GM18873 (cell line): ENCODE measurements around the gene FURIN.
"Not testable (repeated sequence)": the region's sequence is repeated elsewhere in the genome, so short reads cannot be mapped to it uniquely, and the experiment has no call there.

Source experiments
- ATAC-seq: cut with Tn5 transposase; IDR thresholded peaks from one replicate; pipeline ENCODE4 v1.9.1; 2021; ENCODE audit warnings: mild to moderate bottlenecking, moderate library complexity, moderate number of reproducible peaks; ENCODE audit not compliant: unreplicated experiment, low FRiP score

Gene FURIN

DNA sequence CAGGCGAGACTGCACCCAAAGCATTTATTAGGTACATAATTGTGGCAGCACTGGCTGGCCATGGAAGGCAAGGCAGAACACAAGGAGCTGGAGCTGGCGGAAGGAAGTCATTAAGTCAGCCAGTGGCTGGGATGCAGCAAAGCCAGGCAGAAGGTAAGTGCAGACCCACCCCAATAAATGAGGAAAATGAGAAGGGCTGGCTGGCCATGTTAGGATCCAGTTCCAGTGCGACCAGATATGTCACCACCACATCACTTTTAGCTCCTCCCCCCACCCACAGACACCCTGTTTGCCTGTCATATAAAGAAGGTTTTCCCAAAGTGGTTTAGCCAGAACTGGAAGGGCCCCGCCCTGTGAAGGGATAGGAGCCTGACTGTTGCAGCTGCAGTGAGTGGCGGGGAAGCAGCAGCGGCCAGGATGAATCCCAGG is at the start of gene FURIN:
TSS of gene FURIN (plus strand) at position 328 of the 429 bp plus-strand sequence. CDS start 7,153 bp downstream, outside the sequence.
- ATAC-seq: no peak

GRCh38 chr15:90819390-90819789 is 49.0 kb upstream of the FURIN start:
- ATAC-seq: no peak

DNA sequence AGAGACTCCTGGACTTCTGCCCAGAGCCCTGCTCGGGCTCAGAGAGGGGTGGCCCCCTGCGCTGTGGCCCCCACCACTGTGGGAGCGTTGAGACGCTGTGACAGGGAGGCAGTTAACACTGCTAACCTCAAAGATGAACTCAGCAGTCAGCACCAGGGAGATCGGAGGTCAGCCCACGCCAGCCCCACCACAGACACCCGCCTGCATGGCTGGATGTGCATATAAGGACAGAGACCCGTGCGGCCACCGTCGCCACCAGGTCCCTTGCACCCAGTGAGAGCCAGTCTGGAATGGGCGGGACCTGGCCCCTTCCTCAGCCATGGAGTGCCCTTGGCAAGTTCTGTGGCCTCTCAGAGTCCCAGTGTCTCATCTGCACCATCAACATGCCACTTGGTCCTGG is 48.5 kb upstream of the FURIN start:
- no peak for ATAC-seq

DNA sequence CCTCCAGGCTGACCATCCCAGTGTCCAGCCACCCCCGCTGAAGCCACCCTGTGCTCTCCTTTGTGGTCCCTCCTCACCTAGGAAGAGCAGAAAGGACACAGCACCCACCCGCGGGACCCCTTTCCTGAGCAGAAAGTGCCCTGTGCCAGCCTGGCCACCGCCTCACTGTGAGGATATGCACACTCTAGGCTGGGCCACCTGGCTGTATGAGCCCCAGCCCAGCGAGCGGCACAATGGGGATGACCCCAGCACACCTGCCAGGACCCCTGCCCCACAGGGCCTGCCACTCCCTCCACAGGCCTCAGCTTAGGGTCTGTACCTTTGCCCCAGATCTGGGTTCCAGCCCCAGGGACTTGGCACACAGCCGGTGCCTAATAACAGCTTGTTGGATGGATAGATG is 47.9 kb upstream of the FURIN start:
- no peak for ATAC-seq

- ATAC-seq: no peak
These were observed 46.0 kb upstream of the FURIN start for GRCh38 chr15:90822204-90822955.

DNA sequence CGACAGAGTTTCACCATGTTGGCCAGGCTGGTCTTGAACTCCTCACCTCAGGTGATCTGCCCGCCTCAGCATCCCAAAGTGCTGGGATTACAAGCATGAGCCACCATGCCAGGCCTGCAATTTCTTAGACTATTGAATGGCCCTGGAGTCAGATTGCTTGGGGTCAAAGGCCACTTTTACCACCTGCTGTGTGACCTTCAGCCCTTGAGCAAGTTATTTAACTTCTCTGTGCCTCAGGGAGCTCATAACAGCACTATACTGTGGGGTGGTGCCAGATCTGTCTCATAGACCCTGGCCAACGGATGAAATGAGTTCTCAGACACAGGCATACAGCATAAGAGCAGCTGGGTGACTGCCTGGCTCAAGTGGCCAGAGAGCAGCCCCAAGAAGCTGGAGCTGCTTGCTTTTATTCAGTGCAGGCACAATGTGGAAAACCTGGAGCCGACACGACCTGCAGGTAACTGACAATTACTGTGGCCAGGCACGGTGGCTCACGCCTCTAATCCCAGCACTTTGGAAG is 44.9 kb upstream of the FURIN start:
- ATAC-seq: no peak

GRCh38 chr15:90825115-90825899 is 43.1 kb upstream of the FURIN start:
- ATAC-seq: not testable (repeated sequence)

- not testable (repeated sequence) for ATAC-seq
These were observed 42.0 kb upstream of the FURIN start for GRCh38 chr15:90826206-90826885.

- ATAC-seq: no peak
These were observed 41.4 kb upstream of the FURIN start for GRCh38 chr15:90826886-90827435.

GRCh38 chr15:90828111-90828510 is 40.3 kb upstream of the FURIN start:
- ATAC-seq: no peak

DNA sequence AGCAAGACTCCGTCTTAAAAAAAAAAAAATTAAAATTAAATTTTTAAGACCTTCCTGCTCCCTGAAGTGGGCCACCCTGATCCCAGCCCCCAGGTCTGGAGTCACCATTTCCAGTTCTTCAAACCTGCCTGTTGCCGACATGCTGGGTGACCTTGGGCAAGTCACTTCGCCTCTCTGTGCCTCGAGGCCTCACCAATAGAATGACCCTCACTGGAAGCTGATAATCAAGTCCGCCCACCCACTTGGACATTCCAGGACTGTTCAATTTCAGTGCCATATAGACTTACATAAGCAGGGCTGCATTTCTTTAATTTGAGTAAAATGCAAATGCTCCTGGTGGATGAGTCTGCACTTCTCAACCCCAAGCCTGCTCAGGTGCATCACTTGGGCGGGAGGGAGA is 39.3 kb upstream of the FURIN start:
- ATAC-seq: no peak

- no peak for ATAC-seq
These were observed 38.4 kb upstream of the FURIN start for GRCh38 chr15:90829942-90830440.

DNA sequence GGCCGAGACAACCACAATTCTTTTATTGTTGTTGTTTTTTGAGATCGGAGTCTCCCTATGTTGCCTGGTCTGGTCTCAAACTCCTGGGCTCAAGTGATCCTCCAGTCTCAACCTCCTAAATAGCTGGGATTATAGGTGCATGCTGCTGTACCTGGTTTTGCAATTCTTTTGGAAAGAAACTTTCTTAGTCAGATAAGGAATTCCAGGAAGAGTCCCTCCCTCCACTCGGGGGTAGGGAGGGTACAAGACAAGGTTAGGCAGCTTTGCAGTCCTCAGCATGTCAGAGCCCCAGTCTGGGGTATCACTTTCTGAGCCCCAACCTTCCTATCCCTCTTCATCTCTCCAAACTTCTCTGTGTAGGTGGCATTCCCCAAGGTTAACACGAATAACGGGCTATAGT is 33.8 kb upstream of the FURIN start:
- no peak for ATAC-seq

DNA sequence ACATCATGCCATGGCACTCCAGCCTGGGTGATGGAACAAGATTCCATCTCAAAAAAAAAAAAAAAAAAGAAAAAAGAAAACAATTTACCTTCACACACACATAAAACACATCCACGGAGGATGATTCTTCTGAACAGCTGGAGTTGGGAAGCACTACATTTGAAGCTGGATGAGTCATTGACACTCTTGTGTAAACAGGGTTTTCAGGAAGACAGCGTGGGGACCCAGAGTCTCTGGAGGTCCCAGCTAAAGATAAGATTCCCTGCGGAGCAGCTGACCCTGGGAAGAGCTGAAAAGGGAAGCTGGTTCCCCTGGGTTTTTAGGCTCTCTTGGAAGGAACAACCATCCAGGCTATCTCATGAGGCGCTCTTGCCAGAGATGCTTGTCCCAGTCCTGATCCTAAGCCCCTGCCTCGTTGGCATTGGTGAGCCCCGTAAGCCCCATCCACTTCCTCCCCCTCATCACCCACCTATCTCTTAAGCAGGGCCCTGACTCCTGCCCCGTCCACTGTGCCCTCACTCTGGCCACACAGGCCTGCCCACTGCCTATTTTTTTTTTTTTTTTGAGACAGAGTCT is 32.0 kb upstream of the FURIN start:
- no peak for ATAC-seq

DNA sequence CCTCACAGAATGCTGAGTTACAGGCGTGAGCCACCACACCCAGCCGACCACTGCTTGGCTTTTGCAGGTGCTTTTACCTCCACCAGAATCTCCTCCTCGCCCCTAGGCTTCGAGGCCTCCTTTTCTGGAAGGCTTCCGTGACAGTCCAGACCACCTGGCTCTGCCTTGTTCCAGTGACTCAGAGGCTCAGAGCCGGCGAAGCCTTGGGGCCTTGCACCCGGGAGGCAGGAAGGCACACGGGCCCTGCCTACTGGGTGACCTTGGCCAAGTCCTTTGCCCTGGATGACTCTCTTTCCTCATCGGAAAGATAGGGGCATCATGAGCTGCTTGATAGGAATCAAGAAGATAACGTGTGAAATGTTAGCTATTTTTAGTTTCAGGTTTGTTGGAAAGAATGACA is 31.3 kb upstream of the FURIN start:
- ATAC-seq: no peak

- ATAC-seq: no peak
These were observed 30.2 kb upstream of the FURIN start for GRCh38 chr15:90838139-90838538.

DNA sequence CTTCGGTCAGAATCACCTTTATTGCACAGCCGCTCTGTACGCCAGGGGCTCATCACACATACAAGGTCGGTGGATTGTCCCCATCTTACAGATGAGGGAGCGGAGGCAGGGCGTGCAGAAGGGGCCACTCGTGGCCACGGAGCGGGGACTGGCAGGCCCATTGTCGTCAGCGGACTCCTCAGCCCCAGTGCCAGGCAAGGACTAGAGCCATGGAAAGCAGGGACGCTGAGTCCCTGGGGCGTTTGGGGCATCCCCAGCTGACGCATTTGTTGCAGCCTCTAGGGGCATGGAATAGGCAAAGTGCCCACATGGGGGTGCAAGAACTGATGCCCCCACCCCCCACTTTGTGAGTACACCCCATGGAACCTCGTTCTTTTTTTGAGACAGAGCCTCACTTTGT is 29.8 kb upstream of the FURIN start:
- ATAC-seq: no peak

GRCh38 chr15:90839187-90840071 is 29.0 kb upstream of the FURIN start:
- ATAC-seq: peak; percentile 70

- no peak for ATAC-seq
These were observed 28.1 kb upstream of the FURIN start for GRCh38 chr15:90840157-90840855.
